GM10266 (cell line): Measurements from ENCODE around the gene TLL2.

Source experiments
- DNase-seq: peaks from one replicate; pipeline ENCODE4 v3.0.0; 2012; ENCODE audit errors: extremely low spot score
- CTCF ChIP-seq: IDR thresholded peaks from 2 replicates; pipeline ENCODE4 v1.5.1; 2012; ENCODE audit warnings: mild to moderate bottlenecking, low read depth; ENCODE audit not compliant: control insufficient read depth, insufficient read depth; ENCODE audit errors: missing control alignments

TLL2 gene

GRCh38 chr10:96415150-96415890 lies 98.4 kb downstream of the TLL2 start:
- TF ChIP-seq CTCF, result no peak
- DNase-seq, result no peak

GRCh38 chr10:96414303-96414702 lies 99.4 kb downstream of the TLL2 start:
- no peak for TF ChIP-seq CTCF
- no peak for DNase-seq

- no peak for DNase-seq
- TF ChIP-seq CTCF, result peak; percentile 18
These were observed 100.5 kb downstream of the TLL2 start for GRCh38 chr10:96413151-96413787.

DNA sequence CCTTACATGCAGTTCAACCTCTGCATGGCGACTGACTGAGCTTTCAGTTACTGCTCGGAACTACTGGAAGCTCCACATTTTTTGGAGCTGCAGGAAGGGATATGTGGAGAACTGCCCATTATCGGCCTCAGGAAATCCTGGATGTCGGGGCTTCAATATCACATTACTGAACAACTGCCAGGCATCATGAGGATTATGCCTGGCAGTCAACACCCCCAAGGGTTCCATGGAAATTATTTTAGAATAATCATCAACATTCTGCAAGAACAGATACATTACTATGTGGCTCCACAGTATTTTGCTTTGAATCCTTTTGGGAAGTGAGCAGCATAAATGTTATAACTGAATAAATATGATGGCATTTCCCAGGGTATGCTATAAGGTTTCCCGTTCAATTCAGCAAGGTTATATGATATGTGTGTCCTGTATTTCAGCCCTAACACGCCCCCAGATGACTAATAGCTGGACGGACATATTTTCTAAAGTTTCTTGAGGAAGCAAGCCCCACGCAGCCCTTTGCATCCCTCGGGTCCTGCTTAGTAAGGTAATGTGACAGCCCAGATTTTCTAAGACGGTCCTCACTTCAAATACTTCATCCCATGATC lies 101.9 kb downstream of the TLL2 start:
- DNase-seq, result no peak
- no peak for TF ChIP-seq CTCF

GRCh38 chr10:96410296-96410695 lies 103.4 kb downstream of the TLL2 start:
- DNase-seq, result no peak
- TF ChIP-seq CTCF, result no peak

DNA sequence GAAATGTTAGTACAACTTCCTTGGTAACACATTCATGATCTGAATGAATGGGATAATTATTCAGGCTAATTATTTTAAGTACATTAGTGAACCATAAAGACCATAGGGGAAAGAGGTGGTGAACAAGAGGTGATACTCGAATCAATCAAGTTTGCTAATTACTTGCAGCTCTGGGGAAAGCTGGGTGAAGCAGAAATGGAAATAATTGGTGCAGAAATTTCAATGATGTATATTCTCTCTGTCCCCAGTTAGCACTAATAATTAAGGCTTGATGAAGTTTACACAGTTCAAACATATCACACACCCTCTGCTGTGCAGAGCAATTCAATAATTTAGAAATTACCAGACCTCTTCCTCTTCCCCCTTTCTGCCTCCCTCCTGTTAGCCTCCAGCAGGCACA lies 105.5 kb downstream of the TLL2 start:
- no peak for DNase-seq
- TF ChIP-seq CTCF, result no peak

DNA sequence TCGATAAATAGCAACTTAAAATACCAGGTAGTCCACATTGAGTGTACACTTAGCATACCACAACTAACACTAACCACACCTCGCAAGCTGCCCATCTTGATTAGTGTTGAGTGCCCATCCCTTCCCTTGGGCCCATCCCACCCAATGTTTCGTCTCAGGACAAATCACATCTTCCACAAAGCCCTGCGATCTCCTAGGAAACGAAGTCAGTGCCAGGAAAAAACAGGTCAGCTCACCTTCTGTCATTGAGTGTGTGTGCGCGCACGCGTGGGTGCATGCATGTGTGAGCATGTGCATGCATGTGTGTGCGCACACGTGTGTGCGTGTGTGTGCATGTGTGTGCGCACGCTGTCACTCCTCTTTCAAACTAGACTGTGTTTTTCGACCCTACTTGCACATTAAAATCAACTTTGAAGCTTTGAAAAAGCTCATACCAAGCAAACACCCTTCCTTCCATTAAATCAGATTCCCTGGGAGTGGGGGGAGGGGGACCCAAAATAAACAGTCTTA lies 106.1 kb downstream of the TLL2 start:
- DNase-seq, result no peak
- TF ChIP-seq CTCF, result no peak
